Activated naive CD8-positive, alpha-beta T cell treated with anti-CD3 and anti-CD28 coated beads for 36 hours (primary cell): ENCODE data around the gene GAB4. TPM values are rescaled to one million over a fixed set of nuclear protein-coding genes. Genes with fewer than 3 reads are reported as not detected.
"Not testable (repeated sequence)": the region's sequence is repeated elsewhere in the genome, so short reads cannot be mapped to it uniquely, and the experiment has no call there.

Experiments
- DNase-seq: peaks from one replicate; pipeline ENCODE4 v3.0.0; 2021
- H3K27ac Mint-ChIP-seq: one replicate; pipeline ENCODE4 v1.8.0; 2022; ENCODE audit warnings: mild to moderate bottlenecking, moderate library complexity, mixed read lengths
- H3K27me3 Mint-ChIP-seq: one replicate; pipeline ENCODE4 v1.8.0; 2022; ENCODE audit warnings: mild to moderate bottlenecking, mixed read lengths
- H3K36me3 Mint-ChIP-seq: one replicate; pipeline ENCODE4 v1.8.0; 2021; ENCODE audit warnings: mild to moderate bottlenecking, mixed read lengths
- H3K4me1 Mint-ChIP-seq: one replicate; pipeline ENCODE4 v1.8.0; 2021; ENCODE audit warnings: mixed read lengths
- H3K4me3 Mint-ChIP-seq: one replicate; pipeline ENCODE4 v1.8.0; 2022; ENCODE audit warnings: mild to moderate bottlenecking, moderate library complexity, mixed read lengths
- H3K9me3 Mint-ChIP-seq: one replicate; pipeline ENCODE4 v1.8.0; 2022; ENCODE audit warnings: mixed read lengths
- total RNA-seq, 2 experiments: library from RNA; stranded (reverse); gene quantifications; one replicate each; pipeline ENCODE4 v1.2.3, GENCODE V29; 2021

GAB4 gene
- total RNA-seq, 2 experiments from 2014 or later = 0.14 to 0.16 TPM

GRCh38 chr22:17014101-17014440 is 6.0 kb upstream of the GAB4 start:
- peaks cover 33% of the 10 kb centered on the region for H3K27me3 Mint-ChIP-seq
- H3K9me3 Mint-ChIP-seq, H3K36me3 Mint-ChIP-seq, H3K4me1 Mint-ChIP-seq, H3K4me3 Mint-ChIP-seq, H3K27ac Mint-ChIP-seq, DNase-seq: not testable (repeated sequence)

- Mint-ChIP-seq H3K4me1 (peaks cover 2% of the 10 kb centered on the region), H3K9me3 (no peaks in the 10 kb centered on the region), H3K4me3 (no peak overlapping the region), H3K27ac (no peak overlapping the region), H3K27me3 (peaks cover 33% of the 10 kb centered on the region), H3K36me3 (peaks cover 1% of the 10 kb centered on the region)
- no peak for DNase-seq
Measured at GRCh38 chr22:17013396-17014100, 5.5 kb upstream of the GAB4 start.

- H3K27me3 Mint-ChIP-seq = peaks cover 41% of the 10 kb centered on the region
- no peak for DNase-seq
- no peak overlapping the region for H3K27ac Mint-ChIP-seq
- peaks cover 5% of the 10 kb centered on the region for H3K36me3 Mint-ChIP-seq
- peaks cover 2% of the 10 kb centered on the region for H3K4me1 Mint-ChIP-seq
- no peak overlapping the region for H3K4me3 Mint-ChIP-seq
- H3K9me3 Mint-ChIP-seq = no peaks in the 10 kb centered on the region
Measured at GRCh38 chr22:17012267-17012666, 4.2 kb upstream of the GAB4 start.

GRCh38 chr22:17009640-17010291 is 1.7 kb upstream of the GAB4 start:
- peaks cover 51% of the 10 kb centered on the region for H3K27me3 Mint-ChIP-seq
- no peak overlapping the region for H3K27ac Mint-ChIP-seq
- no peak overlapping the region for H3K4me3 Mint-ChIP-seq
- peaks cover 11% of the 10 kb centered on the region for H3K36me3 Mint-ChIP-seq
- peaks cover 13% of the 10 kb centered on the region for H3K9me3 Mint-ChIP-seq
- peaks cover 2% of the 10 kb centered on the region for H3K4me1 Mint-ChIP-seq
- no peak for DNase-seq

- Mint-ChIP-seq H3K4me3 (no peak overlapping the region), H3K4me1 (peaks cover 2% of the 10 kb centered on the region), H3K9me3 (peaks cover 24% of the 10 kb centered on the region), H3K27me3 (peaks cover 61% of the 10 kb centered on the region), H3K27ac (no peak overlapping the region), H3K36me3 (peaks cover 18% of the 10 kb centered on the region)
- no peak for DNase-seq
Measured at GRCh38 chr22:17007257-17007656, 765 bp downstream of the GAB4 start.

- Mint-ChIP-seq H3K27ac (no peak overlapping the region), H3K4me1 (no peaks in the 10 kb centered on the region), H3K4me3 (no peak overlapping the region), H3K27me3 (no peaks in the 10 kb centered on the region), H3K36me3 (no peaks in the 10 kb centered on the region), H3K9me3 (peaks cover 1% of the 10 kb centered on the region)
- no peak for DNase-seq
Measured at GRCh38 chr22:16989915-16990314, 18.1 kb downstream of the GAB4 start.

GRCh38 chr22:16988257-16988656 is 19.8 kb downstream of the GAB4 start:
- H3K27ac Mint-ChIP-seq = no peak overlapping the region
- DNase-seq = no peak
- no peak overlapping the region for H3K4me3 Mint-ChIP-seq
- H3K4me1 Mint-ChIP-seq = no peaks in the 10 kb centered on the region
- H3K9me3 Mint-ChIP-seq = peaks cover 9% of the 10 kb centered on the region
- no peaks in the 10 kb centered on the region for H3K27me3 Mint-ChIP-seq
- H3K36me3 Mint-ChIP-seq = no peaks in the 10 kb centered on the region

- H3K27ac Mint-ChIP-seq = no peak overlapping the region
- no peaks in the 10 kb centered on the region for H3K36me3 Mint-ChIP-seq
- H3K27me3 Mint-ChIP-seq = no peaks in the 10 kb centered on the region
- no peaks in the 10 kb centered on the region for H3K4me1 Mint-ChIP-seq
- H3K4me3 Mint-ChIP-seq = no peak overlapping the region
- peaks cover 14% of the 10 kb centered on the region for H3K9me3 Mint-ChIP-seq
- DNase-seq = no peak
Measured at GRCh38 chr22:16987822-16988221, 20.2 kb downstream of the GAB4 start.

GRCh38 chr22:16975155-16975885 is 32.7 kb downstream of the GAB4 start:
- no peaks in the 10 kb centered on the region for H3K9me3 Mint-ChIP-seq
- peaks cover 24% of the 10 kb centered on the region for H3K27me3 Mint-ChIP-seq
- H3K4me1 Mint-ChIP-seq = peaks cover 3% of the 10 kb centered on the region
- H3K4me3 Mint-ChIP-seq = no peak overlapping the region
- H3K27ac Mint-ChIP-seq = no peak overlapping the region
- no peak for DNase-seq
- H3K36me3 Mint-ChIP-seq = peaks cover 2% of the 10 kb centered on the region

GRCh38 chr22:16974298-16975084 is 33.5 kb downstream of the GAB4 start:
- H3K36me3 Mint-ChIP-seq = no peaks in the 10 kb centered on the region

GRCh38 chr22:16973591-16974297 is 34.3 kb downstream of the GAB4 start:
- Mint-ChIP-seq H3K4me3 (no peak overlapping the region), H3K9me3 (no peaks in the 10 kb centered on the region), H3K27me3 (peaks cover 24% of the 10 kb centered on the region), H3K27ac (no peak overlapping the region), H3K36me3 (no peaks in the 10 kb centered on the region), H3K4me1 (peaks cover 8% of the 10 kb centered on the region)
- DNase-seq = no peak

More at GRCh38 chr22:16974298-16975084, 33.5 kb downstream of the GAB4 start:
- DNase-seq = no peak
- H3K4me3 Mint-ChIP-seq = no peak overlapping the region
- peaks cover 24% of the 10 kb centered on the region for H3K27me3 Mint-ChIP-seq
- no peaks in the 10 kb centered on the region for H3K9me3 Mint-ChIP-seq
- H3K4me1 Mint-ChIP-seq = peaks cover 8% of the 10 kb centered on the region
- H3K27ac Mint-ChIP-seq = no peak overlapping the region

GRCh38 chr22:16972311-16972710 is 35.7 kb downstream of the GAB4 start:
- no peak for DNase-seq
- Mint-ChIP-seq H3K4me1 (peaks cover 8% of the 10 kb centered on the region), H3K27ac (no peak overlapping the region), H3K36me3 (no peaks in the 10 kb centered on the region), H3K4me3 (no peak overlapping the region), H3K9me3 (no peaks in the 10 kb centered on the region), H3K27me3 (peaks cover 17% of the 10 kb centered on the region)

GRCh38 chr22:16970446-16970845 is 37.6 kb downstream of the GAB4 start:
- Mint-ChIP-seq H3K27me3 (peaks cover 7% of the 10 kb centered on the region), H3K36me3 (no peaks in the 10 kb centered on the region), H3K4me3 (no peak overlapping the region), H3K9me3 (no peaks in the 10 kb centered on the region), H3K27ac (no peak overlapping the region), H3K4me1 (peaks cover 8% of the 10 kb centered on the region)
- DNase-seq = peak; percentile 10

- Mint-ChIP-seq H3K4me1 (peaks cover 8% of the 10 kb centered on the region), H3K9me3 (no peaks in the 10 kb centered on the region), H3K4me3 (no peak overlapping the region), H3K36me3 (no peaks in the 10 kb centered on the region), H3K27me3 (peaks cover 7% of the 10 kb centered on the region), H3K27ac (no peak overlapping the region)
- no peak for DNase-seq
Measured at GRCh38 chr22:16969508-16970327, 38.3 kb downstream of the GAB4 start.
